ENCODE results near the gene IFTAP. TPM values are rescaled to one million over a fixed set of nuclear protein-coding genes. Genes with fewer than 3 reads are reported as not detected.

IFTAP gene
- total RNA-seq, 4 donors from 2014 or later = 23.3 to 46.5 (median 26.1) TPM

DNA sequence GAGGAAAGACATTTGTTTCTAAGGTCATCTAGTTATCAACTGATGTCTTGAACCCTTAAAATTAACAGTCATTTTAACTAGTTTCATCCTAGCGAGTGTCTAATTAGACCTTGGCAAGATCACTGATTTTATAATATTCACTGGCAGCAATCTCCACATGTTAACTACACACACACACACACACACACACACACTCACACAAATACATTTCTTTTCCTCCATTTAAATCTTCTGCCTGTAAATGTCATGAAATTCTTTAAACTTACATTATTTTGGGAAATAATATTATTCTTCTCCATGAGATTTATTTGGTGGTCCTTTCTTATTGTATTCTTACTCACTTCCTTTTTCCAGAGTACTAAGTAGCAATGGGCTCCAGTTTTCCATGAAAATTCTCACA, 2.9 kb upstream of the IFTAP start:
- TF ChIP-seq, protein P1, sequence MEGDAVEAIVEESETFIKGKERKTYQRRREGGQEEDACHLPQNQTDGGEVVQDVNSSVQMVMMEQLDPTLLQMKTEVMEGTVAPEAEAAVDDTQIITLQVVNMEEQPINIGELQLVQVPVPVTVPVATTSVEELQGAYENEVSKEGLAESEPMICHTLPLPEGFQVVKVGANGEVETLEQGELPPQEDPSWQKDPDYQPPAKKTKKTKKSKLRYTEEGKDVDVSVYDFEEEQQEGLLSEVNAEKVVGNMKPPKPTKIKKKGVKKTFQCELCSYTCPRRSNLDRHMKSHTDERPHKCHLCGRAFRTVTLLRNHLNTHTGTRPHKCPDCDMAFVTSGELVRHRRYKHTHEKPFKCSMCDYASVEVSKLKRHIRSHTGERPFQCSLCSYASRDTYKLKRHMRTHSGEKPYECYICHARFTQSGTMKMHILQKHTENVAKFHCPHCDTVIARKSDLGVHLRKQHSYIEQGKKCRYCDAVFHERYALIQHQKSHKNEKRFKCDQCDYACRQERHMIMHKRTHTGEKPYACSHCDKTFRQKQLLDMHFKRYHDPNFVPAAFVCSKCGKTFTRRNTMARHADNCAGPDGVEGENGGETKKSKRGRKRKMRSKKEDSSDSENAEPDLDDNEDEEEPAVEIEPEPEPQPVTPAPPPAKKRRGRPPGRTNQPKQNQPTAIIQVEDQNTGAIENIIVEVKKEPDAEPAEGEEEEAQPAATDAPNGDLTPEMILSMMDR (IDR thresholded peaks at IDR 0.05) = no peak
- no peak for TF ChIP-seq POLR2AphosphoS5 (IDR thresholded peaks at IDR 0.05)
- no peak for TF ChIP-seq EP300 (IDR thresholded peaks at IDR 0.05)
- no peak for TF ChIP-seq POLR2A (IDR thresholded peaks at IDR 0.05; ENCODE audit: low read depth)
- 38% methylated on average over 1 of the region's 1 CpG for WGBS
- H3K9me3 ChIP-seq = no peaks in the 10 kb centered on the region
- intact Hi-C loops (cut with DNase I) = no loop called here
- no peaks in the 10 kb centered on the region for H3K36me3 ChIP-seq
- H3K4me3 ChIP-seq = no peak overlapping the region
- no peak overlapping the region for H3K27ac ChIP-seq (replicated peaks in 1 of 4)
- H3K4me1 ChIP-seq = peaks cover 9 to 11% (median 11%) of the 10 kb centered on the region in 4 donors
- H3K27me3 ChIP-seq = peaks cover 0 to 11% (median 0%) of the 10 kb centered on the region in 4 donors
- no peak for DNase-seq (ENCODE audit: extremely low spot score)

DNA sequence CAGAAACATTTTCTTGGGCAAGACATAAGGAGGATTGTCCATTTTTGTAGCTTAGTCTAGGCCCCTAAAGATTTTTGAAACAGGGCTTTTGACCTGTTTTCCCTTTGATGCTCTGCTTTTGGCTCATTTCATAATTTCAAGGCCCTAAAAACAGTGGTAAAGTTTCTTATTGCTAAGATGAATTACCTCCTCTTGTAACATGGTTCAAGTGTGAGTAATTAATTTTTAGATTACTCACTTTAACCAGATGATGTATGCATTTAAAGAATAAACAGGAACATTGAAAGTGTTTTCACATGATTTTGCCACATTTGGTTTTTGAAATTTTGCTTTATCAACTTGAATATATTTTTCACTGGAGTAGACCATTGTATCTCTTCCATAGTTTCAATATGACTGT, 2.6 kb downstream of the IFTAP start:
- intact Hi-C loops (cut with DNase I) = no loop called here
- Histone ChIP-seq H3K9me3 (no peaks in the 10 kb centered on the region), H3K27me3 (peaks cover 0 to 4% (median 0%) of the 10 kb centered on the region in 4 donors), H3K4me3 (no peak overlapping the region), H3K36me3 (no peaks in the 10 kb centered on the region), H3K27ac (replicated peaks in 1 of 4) (no peak overlapping the region), H3K4me1 (peaks cover 9 to 11% (median 11%) of the 10 kb centered on the region in 4 donors)
- TF ChIP-seq, protein P1 (IDR thresholded peaks at IDR 0.05) = no peak
- TF ChIP-seq POLR2A (IDR thresholded peaks at IDR 0.05; ENCODE audit: low read depth) (no peak), EP300 (IDR thresholded peaks at IDR 0.05) (no peak), POLR2AphosphoS5 (IDR thresholded peaks at IDR 0.05) (no peak)
- no peak for DNase-seq (ENCODE audit: extremely low spot score)

DNA sequence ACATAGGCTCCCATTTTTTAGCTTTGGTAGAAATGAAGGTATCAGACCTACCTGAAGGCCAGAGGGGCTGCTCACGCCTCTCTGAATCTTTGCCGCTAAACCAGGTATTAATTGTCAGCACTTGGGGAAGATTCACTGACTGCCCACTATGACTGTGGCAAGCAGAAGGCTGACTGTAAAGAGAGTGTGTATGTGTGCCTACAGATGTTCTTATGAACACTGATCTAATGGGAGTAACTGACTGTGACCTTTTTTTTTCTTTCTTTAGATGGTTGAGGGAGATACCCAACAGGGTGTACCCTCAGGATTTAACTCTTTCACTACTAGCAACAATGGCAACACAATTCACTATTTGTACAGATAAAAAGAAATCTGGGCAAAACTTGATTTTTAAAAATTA, 3.7 kb downstream of the IFTAP start, which contains the start of gene RAG2:
Gene RAG2, minus strand, starts transcription at position 186 of the 400 bp plus-strand sequence. CDS start 4,068 bp downstream, outside the sequence.
- Histone ChIP-seq H3K4me1 (peaks cover 9 to 11% (median 11%) of the 10 kb centered on the region in 4 donors), H3K4me3 (no peak within 1 kb of the TSS), H3K36me3 (no peaks in the 10 kb centered on the region), H3K9me3 (no peaks in the 10 kb centered on the region), H3K27ac (replicated peaks in 1 of 4) (no peak within 1 kb of the TSS), H3K27me3 (no peaks in the 10 kb centered on the region)
- no peak for TF ChIP-seq POLR2AphosphoS5 (IDR thresholded peaks at IDR 0.05)
- no peak for TF ChIP-seq EP300 (IDR thresholded peaks at IDR 0.05)
- TF ChIP-seq, protein P1 (IDR thresholded peaks at IDR 0.05) = no peak
- no peak for TF ChIP-seq POLR2A (IDR thresholded peaks at IDR 0.05; ENCODE audit: low read depth)
- intact Hi-C loops (cut with DNase I) = no loop called here
- 79% methylated on average over 2 of the region's 2 CpGs for WGBS
- no peak for DNase-seq (ENCODE audit: extremely low spot score)

DNA sequence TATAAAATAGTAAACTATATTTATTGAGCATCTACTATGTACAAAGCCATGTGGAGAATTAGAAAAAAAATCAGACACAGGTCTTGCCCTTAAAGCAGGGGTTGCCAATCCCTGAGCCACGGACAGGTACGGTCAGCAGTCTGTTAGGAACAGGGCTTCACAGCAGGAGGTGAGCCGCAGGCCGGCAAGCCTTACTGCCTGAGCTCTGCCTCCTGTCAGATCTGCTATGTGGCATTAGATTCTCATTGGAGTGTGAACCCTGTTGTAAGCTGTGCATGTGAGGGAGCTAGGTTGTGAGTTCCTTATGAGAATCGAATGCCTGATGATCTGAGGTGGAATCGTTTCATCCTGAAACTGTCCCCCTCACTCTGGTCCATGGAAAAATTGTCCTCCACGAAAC, 5.9 kb downstream of the IFTAP start:
- no peaks in the 10 kb centered on the region for H3K9me3 ChIP-seq
- no peak overlapping the region for H3K4me3 ChIP-seq
- TF ChIP-seq POLR2AphosphoS5 (IDR thresholded peaks at IDR 0.05) (no peak), EP300 (IDR thresholded peaks at IDR 0.05) (no peak), POLR2A (IDR thresholded peaks at IDR 0.05; ENCODE audit: low read depth) (no peak)
- TF ChIP-seq, protein P1 (IDR thresholded peaks at IDR 0.05) = no peak
- H3K27ac ChIP-seq (replicated peaks in 1 of 4) = no peak overlapping the region
- WGBS = 90% methylated on average over 7 of the region's 7 CpGs
- no peak for DNase-seq (ENCODE audit: extremely low spot score)
- H3K4me1 ChIP-seq = peaks cover 6 to 8% (median 7%) of the 10 kb centered on the region in 4 donors
- intact Hi-C loops (cut with DNase I) = no loop called here
- H3K36me3 ChIP-seq = no peaks in the 10 kb centered on the region
- H3K27me3 ChIP-seq = no peaks in the 10 kb centered on the region

DNA sequence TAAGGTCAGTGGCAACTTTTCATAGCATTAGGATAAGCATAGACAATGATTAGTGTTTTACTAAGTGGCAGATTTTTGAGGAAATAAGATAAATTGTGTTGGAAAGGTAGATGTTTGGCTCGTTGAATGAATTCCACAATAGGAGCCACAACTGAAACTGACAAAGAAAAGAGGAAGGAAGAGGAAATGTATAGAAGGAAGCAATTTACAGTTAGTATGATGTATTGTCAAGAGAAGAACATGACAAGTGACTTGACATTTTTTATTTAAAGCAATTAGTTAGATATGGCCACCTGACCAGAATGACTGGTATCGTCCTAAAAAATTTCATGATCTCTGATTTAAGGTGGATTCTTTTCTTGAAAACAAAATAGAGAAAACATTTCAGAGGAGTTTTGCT, 6.9 kb downstream of the IFTAP start:
- H3K27ac ChIP-seq (replicated peaks in 1 of 4) = no peak overlapping the region
- no peak overlapping the region for H3K4me3 ChIP-seq
- intact Hi-C loops (cut with DNase I) = no loop called here
- DNase-seq (ENCODE audit: extremely low spot score) = no peak
- H3K27me3 ChIP-seq = no peaks in the 10 kb centered on the region
- no peaks in the 10 kb centered on the region for H3K4me1 ChIP-seq
- WGBS = 80% methylated on average over 2 of the region's 2 CpGs
- no peak for TF ChIP-seq POLR2AphosphoS5 (IDR thresholded peaks at IDR 0.05)
- TF ChIP-seq EP300 (IDR thresholded peaks at IDR 0.05) = no peak
- TF ChIP-seq, protein P1 (IDR thresholded peaks at IDR 0.05) = no peak
- no peak for TF ChIP-seq POLR2A (IDR thresholded peaks at IDR 0.05; ENCODE audit: low read depth)
- H3K36me3 ChIP-seq = no peaks in the 10 kb centered on the region
- no peaks in the 10 kb centered on the region for H3K9me3 ChIP-seq
